ENCODE results near the gene WAPL.

Gene WAPL

GRCh38 chr10:86450806-86451603 is 70.6 kb downstream of the WAPL start:
- Histone ChIP-seq H3K18ac (ENCODE audit: low read length) (no peak overlapping the region), H2BK5ac (ENCODE audit: low read length) (no peak overlapping the region), H3K79me1 (ENCODE audit: low read length) (no peaks in the 10 kb centered on the region), H3K4me1 (ENCODE audit: control insufficient read depth, low read depth, low read length) (no peaks in the 10 kb centered on the region), H3K4me3 (ENCODE audit: low read length) (no peak overlapping the region), H3K4me2 (ENCODE audit: low read length) (no peak overlapping the region), H3K56ac (ENCODE audit: low read length) (no peak overlapping the region), H3K4ac (ENCODE audit: low read depth, low read length) (no peak overlapping the region), H3K9ac (ENCODE audit: low read length) (no peak overlapping the region), H2BK15ac (replicated peaks; ENCODE audit: low read depth) (no peak overlapping the region), H3K27me3 (ENCODE audit: insufficient read depth, low read length, poor library complexity) (no peaks in the 10 kb centered on the region), H3K23ac (ENCODE audit: low read length) (no peak overlapping the region), H3K27ac (ENCODE audit: low read depth, low read length) (no peak overlapping the region), H2BK120ac (ENCODE audit: low read depth, low read length) (no peak overlapping the region), H2AK5ac (ENCODE audit: low read length) (no peak overlapping the region), H3K79me2 (ENCODE audit: control insufficient read depth, insufficient read depth, low read length) (no peaks in the 10 kb centered on the region), H4K5ac (ENCODE audit: low read length) (no peak overlapping the region), H4K8ac (ENCODE audit: low read depth, low read length) (no peak overlapping the region), H3K36me3 (ENCODE audit: control insufficient read depth, insufficient read depth, low read length) (peaks cover 4% of the 10 kb centered on the region)
- whole genome bisulfite sequencing (ENCODE audit: extremely low coverage, insufficient coverage, low lambda C conversion rate): no CpG with 5 or more reads among the region's 7 CpGs
- no peak for DNase-seq

GRCh38 chr10:86449926-86450558 is 71.5 kb downstream of the WAPL start:
- no peaks in the 10 kb centered on the region for H3K79me1 ChIP-seq (ENCODE audit: low read length)
- no peak overlapping the region for H2BK15ac ChIP-seq (replicated peaks; ENCODE audit: low read depth)
- no peak for DNase-seq
- no peak overlapping the region for H2AK5ac ChIP-seq (ENCODE audit: low read length)
- no peaks in the 10 kb centered on the region for H3K27me3 ChIP-seq (ENCODE audit: insufficient read depth, low read length, poor library complexity)
- no peak overlapping the region for H3K4ac ChIP-seq (ENCODE audit: low read depth, low read length)
- H3K36me3 ChIP-seq (ENCODE audit: control insufficient read depth, insufficient read depth, low read length): peaks cover 4% of the 10 kb centered on the region
- no peak overlapping the region for H3K9ac ChIP-seq (ENCODE audit: low read length)
- H3K4me1 ChIP-seq (ENCODE audit: control insufficient read depth, low read depth, low read length): no peaks in the 10 kb centered on the region
- no peak overlapping the region for H3K4me3 ChIP-seq (ENCODE audit: low read length)
- no peak overlapping the region for H3K4me2 ChIP-seq (ENCODE audit: low read length)
- no peak overlapping the region for H3K56ac ChIP-seq (ENCODE audit: low read length)
- no peaks in the 10 kb centered on the region for H3K79me2 ChIP-seq (ENCODE audit: control insufficient read depth, insufficient read depth, low read length)
- no peak overlapping the region for H3K23ac ChIP-seq (ENCODE audit: low read length)
- H3K18ac ChIP-seq (ENCODE audit: low read length): no peak overlapping the region
- H2BK5ac ChIP-seq (ENCODE audit: low read length): no peak overlapping the region
- no peak overlapping the region for H2BK120ac ChIP-seq (ENCODE audit: low read depth, low read length)
- H3K27ac ChIP-seq (ENCODE audit: low read depth, low read length): no peak overlapping the region
- H4K8ac ChIP-seq (ENCODE audit: low read depth, low read length): no peak overlapping the region
- no peak overlapping the region for H4K5ac ChIP-seq (ENCODE audit: low read length)
- no CpG with 5 or more reads among the region's 7 CpGs for WGBS (ENCODE audit: extremely low coverage, insufficient coverage, low lambda C conversion rate)

GRCh38 chr10:86447432-86447831 is 74.2 kb downstream of the WAPL start:
- H3K4me1 ChIP-seq (ENCODE audit: control insufficient read depth, low read depth, low read length): no peaks in the 10 kb centered on the region
- no peak overlapping the region for H3K4ac ChIP-seq (ENCODE audit: low read depth, low read length)
- no peak overlapping the region for H2BK5ac ChIP-seq (ENCODE audit: low read length)
- no peak overlapping the region for H3K56ac ChIP-seq (ENCODE audit: low read length)
- no peaks in the 10 kb centered on the region for H3K79me2 ChIP-seq (ENCODE audit: control insufficient read depth, insufficient read depth, low read length)
- no peak overlapping the region for H3K4me3 ChIP-seq (ENCODE audit: low read length)
- no peak overlapping the region for H3K27ac ChIP-seq (ENCODE audit: low read depth, low read length)
- no peak overlapping the region for H4K8ac ChIP-seq (ENCODE audit: low read depth, low read length)
- H3K36me3 ChIP-seq (ENCODE audit: control insufficient read depth, insufficient read depth, low read length): peaks cover 6% of the 10 kb centered on the region
- H3K27me3 ChIP-seq (ENCODE audit: insufficient read depth, low read length, poor library complexity): no peaks in the 10 kb centered on the region
- H3K9ac ChIP-seq (ENCODE audit: low read length): no peak overlapping the region
- H3K4me2 ChIP-seq (ENCODE audit: low read length): no peak overlapping the region
- H3K79me1 ChIP-seq (ENCODE audit: low read length): no peaks in the 10 kb centered on the region
- WGBS (ENCODE audit: extremely low coverage, insufficient coverage, low lambda C conversion rate): no CpG with 5 or more reads among the region's 1 CpG
- no peak overlapping the region for H2BK120ac ChIP-seq (ENCODE audit: low read depth, low read length)
- no peak for DNase-seq
- H3K23ac ChIP-seq (ENCODE audit: low read length): no peak overlapping the region
- no peak overlapping the region for H2BK15ac ChIP-seq (replicated peaks; ENCODE audit: low read depth)
- H2AK5ac ChIP-seq (ENCODE audit: low read length): no peak overlapping the region
- H4K5ac ChIP-seq (ENCODE audit: low read length): no peak overlapping the region
- H3K18ac ChIP-seq (ENCODE audit: low read length): no peak overlapping the region

GRCh38 chr10:86446987-86447386 is 74.6 kb downstream of the WAPL start:
- Histone ChIP-seq H3K4me2 (ENCODE audit: low read length) (no peak overlapping the region), H2BK120ac (ENCODE audit: low read depth, low read length) (no peak overlapping the region), H3K36me3 (ENCODE audit: control insufficient read depth, insufficient read depth, low read length) (peaks cover 6% of the 10 kb centered on the region), H2BK5ac (ENCODE audit: low read length) (no peak overlapping the region), H3K79me1 (ENCODE audit: low read length) (no peaks in the 10 kb centered on the region), H3K27ac (ENCODE audit: low read depth, low read length) (no peak overlapping the region), H4K5ac (ENCODE audit: low read length) (no peak overlapping the region), H3K4ac (ENCODE audit: low read depth, low read length) (no peak overlapping the region), H2AK5ac (ENCODE audit: low read length) (no peak overlapping the region), H3K9ac (ENCODE audit: low read length) (no peak overlapping the region), H3K18ac (ENCODE audit: low read length) (no peak overlapping the region), H3K4me3 (ENCODE audit: low read length) (no peak overlapping the region), H3K56ac (ENCODE audit: low read length) (no peak overlapping the region), H3K79me2 (ENCODE audit: control insufficient read depth, insufficient read depth, low read length) (no peaks in the 10 kb centered on the region), H2BK15ac (replicated peaks; ENCODE audit: low read depth) (no peak overlapping the region), H3K23ac (ENCODE audit: low read length) (no peak overlapping the region), H3K27me3 (ENCODE audit: insufficient read depth, low read length, poor library complexity) (no peaks in the 10 kb centered on the region), H4K8ac (ENCODE audit: low read depth, low read length) (no peak overlapping the region), H3K4me1 (ENCODE audit: control insufficient read depth, low read depth, low read length) (no peaks in the 10 kb centered on the region)
- no peak for DNase-seq
- WGBS (ENCODE audit: extremely low coverage, insufficient coverage, low lambda C conversion rate): no CpG with 5 or more reads among the region's 1 CpG

- Histone ChIP-seq H4K5ac (ENCODE audit: low read length) (no peak overlapping the region), H3K56ac (ENCODE audit: low read length) (no peak overlapping the region), H3K4ac (ENCODE audit: low read depth, low read length) (no peak overlapping the region), H3K79me2 (ENCODE audit: control insufficient read depth, insufficient read depth, low read length) (no peaks in the 10 kb centered on the region), H3K18ac (ENCODE audit: low read length) (no peak overlapping the region), H2BK120ac (ENCODE audit: low read depth, low read length) (no peak overlapping the region), H3K27ac (ENCODE audit: low read depth, low read length) (no peak overlapping the region), H4K8ac (ENCODE audit: low read depth, low read length) (no peak overlapping the region), H3K79me1 (ENCODE audit: low read length) (no peaks in the 10 kb centered on the region), H3K27me3 (ENCODE audit: insufficient read depth, low read length, poor library complexity) (no peaks in the 10 kb centered on the region), H2BK5ac (ENCODE audit: low read length) (no peak overlapping the region), H2BK15ac (replicated peaks; ENCODE audit: low read depth) (no peak overlapping the region), H3K23ac (ENCODE audit: low read length) (no peak overlapping the region), H3K4me2 (ENCODE audit: low read length) (no peak overlapping the region), H3K4me3 (ENCODE audit: low read length) (no peak overlapping the region), H2AK5ac (ENCODE audit: low read length) (no peak overlapping the region), H3K9ac (ENCODE audit: low read length) (no peak overlapping the region), H3K4me1 (ENCODE audit: control insufficient read depth, low read depth, low read length) (no peaks in the 10 kb centered on the region), H3K36me3 (ENCODE audit: control insufficient read depth, insufficient read depth, low read length) (peaks cover 6% of the 10 kb centered on the region)
- no CpG with 5 or more reads among the region's 1 CpG for WGBS (ENCODE audit: extremely low coverage, insufficient coverage, low lambda C conversion rate)
- no peak for DNase-seq
Observed at GRCh38 chr10:86446440-86446839, 75.2 kb downstream of the WAPL start.

All from mesendoderm (in vitro differentiated cells).